Mesenchymal stem cell (in vitro differentiated cells and primary cell): ENCODE data around the gene ADAM12.

Source experiments
- DNase-seq: peaks from one replicate; pipeline ENCODE4 v3.0.0-alpha.2; 2013
- H2AFZ ChIP-seq: one replicate; pipeline ENCODE4 v1.6.1; 2013; ENCODE audit warnings: low read depth, mild to moderate bottlenecking, control low read depth, inconsistent platforms, low read length, moderate library complexity
- H2AK5ac ChIP-seq: 2 replicates; pipeline ENCODE4 v1.6.1; 2013; ENCODE audit warnings: low read length, moderate library complexity, mild to moderate bottlenecking, inconsistent platforms; ENCODE audit not compliant: severe bottlenecking
- H2BK120ac ChIP-seq: one replicate; pipeline ENCODE4 v1.6.1; 2013; ENCODE audit warnings: low read depth, mild to moderate bottlenecking, inconsistent platforms, low read length, moderate library complexity
- H2BK12ac ChIP-seq, 2 experiments: one replicate each; pipeline ENCODE4 v1.6.1; 2013; ENCODE audit warnings: inconsistent platforms in 2 of 2, low read length in 2 of 2, mild to moderate bottlenecking in 2 of 2, moderate library complexity in 2 of 2, control low read depth in 1 of 2
- H2BK15ac ChIP-seq: one replicate; pipeline ENCODE4 v1.6.1; 2013; ENCODE audit warnings: mild to moderate bottlenecking, low read depth, inconsistent platforms; ENCODE audit not compliant: poor library complexity, severe bottlenecking
- H2BK5ac ChIP-seq: 2 replicates; pipeline ENCODE4 v1.6.1; 2013; ENCODE audit warnings: low read depth, mild to moderate bottlenecking, low read length, control low read depth, inconsistent platforms; ENCODE audit not compliant: poor library complexity, severe bottlenecking
- H3K14ac ChIP-seq, 2 experiments: one replicate each; pipeline ENCODE4 v1.6.1; 2013; ENCODE audit warnings: inconsistent platforms in 2 of 2, low read length in 2 of 2, control low read depth in 1 of 2, mild to moderate bottlenecking in 1 of 2, moderate library complexity in 1 of 2
- H3K18ac ChIP-seq, 2 experiments: one replicate each; pipeline ENCODE4 v1.6.1; 2013; ENCODE audit warnings: inconsistent platforms in 2 of 2, low read length in 2 of 2, control low read depth in 1 of 2, low read depth in 1 of 2, mild to moderate bottlenecking in 1 of 2
- H3K23ac ChIP-seq, 2 experiments: one replicate each; pipeline ENCODE4 v1.6.1; 2013; ENCODE audit warnings: inconsistent platforms in 2 of 2, low read length in 2 of 2, mild to moderate bottlenecking in 2 of 2, moderate library complexity in 2 of 2, control low read depth in 1 of 2
- H3K27ac ChIP-seq: 2 replicates; pipeline ENCODE4 v1.5.1; 2013; ENCODE audit warnings: mild to moderate bottlenecking, moderate library complexity, low read length, control low read depth, inconsistent platforms; ENCODE audit not compliant: poor library complexity, severe bottlenecking
- H3K27me3 ChIP-seq, 2 experiments: 2 replicates each; pipeline versions ENCODE4 v1.6.1 to v1.7.0; 2013; ENCODE audit warnings: low read length in 2 of 2, mild to moderate bottlenecking in 2 of 2, moderate library complexity in 2 of 2, control low read depth in 1 of 2, inconsistent platforms in 1 of 2; ENCODE audit not compliant: control insufficient read depth in 1 of 2, insufficient read depth in 1 of 2
- H3K36me3 ChIP-seq, 2 experiments: 2 replicates each; pipeline versions ENCODE4 v1.6.1 to v1.7.0; 2013; ENCODE audit warnings: low read length in 2 of 2, control low read depth in 1 of 2, inconsistent platforms in 1 of 2, low read depth in 1 of 2, mild to moderate bottlenecking in 1 of 2; ENCODE audit not compliant: insufficient read depth in 2 of 2, control insufficient read depth in 1 of 2
- H3K4ac ChIP-seq, 2 experiments: one replicate each; pipeline ENCODE4 v1.6.1; 2013; ENCODE audit warnings: inconsistent platforms in 2 of 2, low read length in 2 of 2, mild to moderate bottlenecking in 2 of 2, moderate library complexity in 2 of 2, control low read depth in 1 of 2, low read depth in 1 of 2
- H3K4me1 ChIP-seq: 2 replicates; pipeline ENCODE4 v1.6.1; 2013; ENCODE audit warnings: low read depth, low read length, control low read depth; ENCODE audit not compliant: control insufficient read depth, insufficient read depth
- H3K4me2 ChIP-seq: 2 replicates; pipeline ENCODE4 v1.6.1; 2013; ENCODE audit warnings: low read length, mild to moderate bottlenecking, inconsistent platforms; ENCODE audit not compliant: poor library complexity, severe bottlenecking
- H3K4me3 ChIP-seq, 2 experiments: 2 replicates each; pipeline versions ENCODE4 v1.5.1 to v1.7.0; 2013; ENCODE audit warnings: low read length in 2 of 2, mild to moderate bottlenecking in 2 of 2, control low read depth in 1 of 2, low read depth in 1 of 2; ENCODE audit not compliant: insufficient read depth in 1 of 2
- H3K79me1 ChIP-seq: replicated peaks from 2 replicates; pipeline ENCODE4 v1.6.1; 2013; ENCODE audit warnings: mild to moderate bottlenecking, control low read depth, low read length, inconsistent platforms; ENCODE audit not compliant: poor library complexity, severe bottlenecking
- H3K9ac ChIP-seq: 2 replicates; pipeline ENCODE4 v1.7.0; 2013; ENCODE audit warnings: mild to moderate bottlenecking, low read length, moderate library complexity
- H3K9me3 ChIP-seq: 2 replicates; pipeline ENCODE4 v1.7.0; 2013; ENCODE audit warnings: mild to moderate bottlenecking, low read length; ENCODE audit not compliant: control insufficient read depth
- H4K8ac ChIP-seq: one replicate; pipeline ENCODE4 v1.6.1; 2013; ENCODE audit warnings: inconsistent platforms, mild to moderate bottlenecking, low read length, moderate library complexity
- H4K91ac ChIP-seq: one replicate; pipeline ENCODE4 v1.6.1; 2013; ENCODE audit warnings: mild to moderate bottlenecking, low read length, inconsistent platforms
- WGBS: methylation state at CpG from one replicate; pipeline ENCODE4 v1.1.7; 2013; ENCODE audit warnings: mixed read lengths; 5-methylcytosine and 5-hydroxymethylcytosine counted together

Gene ADAM12

GRCh38 chr10:126227762-126228134 is 160.5 kb downstream of the ADAM12 start:
- peaks cover 8 to 34% of the 10 kb centered on the region in 2 experiments for H3K36me3 ChIP-seq
- no peak overlapping the region for H2BK15ac ChIP-seq
- H3K27ac ChIP-seq: no peak overlapping the region
- peaks cover 15% of the 10 kb centered on the region for H3K4me1 ChIP-seq
- no peaks in the 10 kb centered on the region for H3K27me3 ChIP-seq
- peak overlapping the region; percentile 71 for H4K91ac ChIP-seq
- H2AK5ac ChIP-seq: no peak overlapping the region
- peak overlapping the region in 1 of 2 experiments; percentile 46 for H3K4ac ChIP-seq
- H2AFZ ChIP-seq: no peak overlapping the region
- H3K14ac ChIP-seq: no peak overlapping the region
- H3K4me2 ChIP-seq: no peak overlapping the region
- peak overlapping the region; percentile 78 for H2BK120ac ChIP-seq
- 59% methylated on average over 2 of the region's 2 CpGs for WGBS
- H2BK5ac ChIP-seq: no peak overlapping the region
- no peak overlapping the region for H3K18ac ChIP-seq
- DNase-seq: no peak
- H3K4me3 ChIP-seq: no peak overlapping the region
- H3K23ac ChIP-seq: no peak overlapping the region
- H4K8ac ChIP-seq: peak overlapping the region; percentile 12
- H3K9me3 ChIP-seq: no peaks in the 10 kb centered on the region
- H3K79me1 ChIP-seq: peaks cover 40% of the 10 kb centered on the region
- no peak overlapping the region for H2BK12ac ChIP-seq
- H3K9ac ChIP-seq: peak overlapping the region; percentile 46

GRCh38 chr10:126226988-126227761 is 161.1 kb downstream of the ADAM12 start:
- peak overlapping the region in 1 of 2 experiments; percentile 11 for H2BK12ac ChIP-seq
- no peak overlapping the region for H2AK5ac ChIP-seq
- no peak overlapping the region for H3K14ac ChIP-seq
- H3K27me3 ChIP-seq: no peaks in the 10 kb centered on the region
- H3K4me1 ChIP-seq: peaks cover 15% of the 10 kb centered on the region
- no peak overlapping the region for H2BK120ac ChIP-seq
- H3K27ac ChIP-seq: no peak overlapping the region
- H3K9ac ChIP-seq: peak overlapping the region; percentile 46
- DNase-seq: no peak
- H3K4ac ChIP-seq: peak overlapping the region in 1 of 2 experiments; percentile 7
- no peak overlapping the region for H3K4me2 ChIP-seq
- no peak overlapping the region for H2BK5ac ChIP-seq
- H4K91ac ChIP-seq: peak overlapping the region; percentile 71
- no peak overlapping the region for H3K23ac ChIP-seq
- H3K4me3 ChIP-seq: no peak overlapping the region
- WGBS: 93% methylated on average over 10 of the region's 10 CpGs
- H3K18ac ChIP-seq: no peak overlapping the region
- no peak overlapping the region for H2BK15ac ChIP-seq
- peak overlapping the region; percentile 55 for H4K8ac ChIP-seq
- H2AFZ ChIP-seq: no peak overlapping the region
- H3K9me3 ChIP-seq: no peaks in the 10 kb centered on the region
- H3K79me1 ChIP-seq: peaks cover 38% of the 10 kb centered on the region
- peaks cover 7 to 30% of the 10 kb centered on the region in 2 experiments for H3K36me3 ChIP-seq

GRCh38 chr10:126226205-126226604 is 162.1 kb downstream of the ADAM12 start:
- Histone ChIP-seq H3K9me3 (no peaks in the 10 kb centered on the region), H3K36me3 (peaks cover 7 to 24% of the 10 kb centered on the region in 2 experiments), H3K27me3 (no peaks in the 10 kb centered on the region), H2AFZ (no peak overlapping the region), H3K79me1 (peaks cover 34% of the 10 kb centered on the region), H3K14ac (no peak overlapping the region), H4K91ac (no peak overlapping the region), H2AK5ac (no peak overlapping the region), H3K18ac (peak overlapping the region in 1 of 2 experiments; percentile 30), H3K23ac (no peak overlapping the region), H4K8ac (no peak overlapping the region), H2BK5ac (no peak overlapping the region), H3K4me2 (no peak overlapping the region), H3K4me3 (no peak overlapping the region), H3K27ac (no peak overlapping the region), H2BK12ac (no peak overlapping the region), H3K4ac (no peak overlapping the region), H3K9ac (no peak overlapping the region), H2BK120ac (no peak overlapping the region), H2BK15ac (no peak overlapping the region), H3K4me1 (peaks cover 15% of the 10 kb centered on the region)
- DNase-seq: no peak
- WGBS: over 99% methylated on average over 8 of the region's 9 CpGs

GRCh38 chr10:126225672-126226008 is 162.6 kb downstream of the ADAM12 start:
- H3K9ac ChIP-seq: peak overlapping the region; percentile 4
- DNase-seq: peak; percentile 48
- H3K36me3 ChIP-seq: peaks cover 7 to 26% of the 10 kb centered on the region in 2 experiments
- H3K18ac ChIP-seq: peak overlapping the region in 1 of 2 experiments; percentile 67
- no peaks in the 10 kb centered on the region for H3K9me3 ChIP-seq
- 64% methylated on average over 9 of the region's 9 CpGs for WGBS
- H3K27me3 ChIP-seq: no peaks in the 10 kb centered on the region
- no peak overlapping the region for H2BK15ac ChIP-seq
- peaks cover 15% of the 10 kb centered on the region for H3K4me1 ChIP-seq
- H3K4me2 ChIP-seq: no peak overlapping the region
- H3K4me3 ChIP-seq: no peak overlapping the region
- H3K23ac ChIP-seq: no peak overlapping the region
- H3K27ac ChIP-seq: no peak overlapping the region
- H3K14ac ChIP-seq: no peak overlapping the region
- H2BK5ac ChIP-seq: no peak overlapping the region
- H3K4ac ChIP-seq: no peak overlapping the region
- H4K91ac ChIP-seq: no peak overlapping the region
- no peak overlapping the region for H2BK120ac ChIP-seq
- no peak overlapping the region for H2AFZ ChIP-seq
- H2AK5ac ChIP-seq: no peak overlapping the region
- peak overlapping the region; percentile 52 for H4K8ac ChIP-seq
- H2BK12ac ChIP-seq: peak overlapping the region in 1 of 2 experiments; percentile 20
- peaks cover 37% of the 10 kb centered on the region for H3K79me1 ChIP-seq
